ENCODE measurements around the gene FNDC3B. TPM values are rescaled to one million over a fixed set of nuclear protein-coding genes. Genes with fewer than 3 reads are reported as not detected.
A peak's percentile ranks its signal among the peaks of the same experiment; 100 is the strongest.

The FNDC3B gene
- total RNA-seq, 4 donors from 2014 or later: 59.8 to 72.6 (median 65.6) TPM

GRCh38 chr3:172132159-172132586, 92.8 kb downstream of the FNDC3B start:
- 94% methylated on average over 4 of the region's 4 CpGs for WGBS

GRCh38 chr3:172132721-172133311, 93.4 kb downstream of the FNDC3B start:
- 85% methylated on average over 3 of the region's 3 CpGs for WGBS
- no peaks in the 10 kb centered on the region for H3K27me3 ChIP-seq
- H3K4me3 ChIP-seq: no peak overlapping the region
- no peak for DNase-seq (ENCODE audit: extremely low spot score)
- H3K36me3 ChIP-seq: peaks cover 0 to 4% (median 0%) of the 10 kb centered on the region in 4 donors
- intact Hi-C loops (cut with DNase I): loop anchor here (5.0 kb wide), 1 partner anchor 69 kb away; no protein-coding TSS in a partner anchor
- H3K9me3 ChIP-seq: no peaks in the 10 kb centered on the region
- H3K27ac ChIP-seq (replicated peaks in 1 of 4): no peak overlapping the region
- TF ChIP-seq POLR2A (IDR thresholded peaks at IDR 0.05; ENCODE audit: low read depth) (no peak), CTCF (IDR thresholded peaks at IDR 0.05) (no peak), EP300 (IDR thresholded peaks at IDR 0.05) (no peak), POLR2AphosphoS5 (IDR thresholded peaks at IDR 0.05) (no peak)
- H3K4me1 ChIP-seq: peaks cover 63 to 84% (median 74%) of the 10 kb centered on the region in 4 donors

More at GRCh38 chr3:172132159-172132586, 92.8 kb downstream of the FNDC3B start:
- Histone ChIP-seq H3K4me1 (peaks cover 63 to 84% (median 74%) of the 10 kb centered on the region in 4 donors), H3K27ac (replicated peaks in 1 of 4) (peak overlapping the region in 2 of 4 donors; percentile 4 to 21), H3K27me3 (no peaks in the 10 kb centered on the region), H3K4me3 (no peak overlapping the region), H3K9me3 (no peaks in the 10 kb centered on the region), H3K36me3 (peaks cover 0 to 4% (median 0%) of the 10 kb centered on the region in 4 donors)
- DNase-seq (ENCODE audit: extremely low spot score): no peak
- TF ChIP-seq EP300 (IDR thresholded peaks at IDR 0.05) (no peak), CTCF (IDR thresholded peaks at IDR 0.05) (no peak), POLR2AphosphoS5 (IDR thresholded peaks at IDR 0.05) (no peak), POLR2A (IDR thresholded peaks at IDR 0.05; ENCODE audit: low read depth) (no peak)
- intact Hi-C loops (cut with DNase I): loop anchor here (5.0 kb wide), 1 partner anchor 70 kb away; no protein-coding TSS in a partner anchor

- TF ChIP-seq POLR2AphosphoS5 (IDR thresholded peaks at IDR 0.05) (no peak), CTCF (IDR thresholded peaks at IDR 0.05) (no peak), EP300 (IDR thresholded peaks at IDR 0.05) (no peak), POLR2A (IDR thresholded peaks at IDR 0.05; ENCODE audit: low read depth) (no peak)
- Histone ChIP-seq H3K9me3 (no peaks in the 10 kb centered on the region), H3K4me1 (peaks cover 64 to 84% (median 74%) of the 10 kb centered on the region in 4 donors), H3K27me3 (no peaks in the 10 kb centered on the region), H3K27ac (replicated peaks in 1 of 4) (no peak overlapping the region), H3K4me3 (no peak overlapping the region), H3K36me3 (peaks cover 0 to 4% (median 0%) of the 10 kb centered on the region in 4 donors)
- intact Hi-C loops (cut with DNase I): loop anchor here (5.0 kb wide), 1 partner anchor 68 kb away; no protein-coding TSS in a partner anchor
- WGBS: 94% methylated on average over 4 of the region's 4 CpGs
- no peak for DNase-seq (ENCODE audit: extremely low spot score)
Measured at GRCh38 chr3:172133838-172134237, 94.5 kb downstream of the FNDC3B start.

- no peak for DNase-seq (ENCODE audit: extremely low spot score)
- no peaks in the 10 kb centered on the region for H3K27me3 ChIP-seq
- peaks cover 64 to 84% (median 74%) of the 10 kb centered on the region in 4 donors for H3K4me1 ChIP-seq
- H3K4me3 ChIP-seq: no peak overlapping the region
- WGBS: 88% methylated on average over 2 of the region's 2 CpGs
- TF ChIP-seq EP300 (IDR thresholded peaks at IDR 0.05) (no peak), CTCF (IDR thresholded peaks at IDR 0.05) (no peak), POLR2AphosphoS5 (IDR thresholded peaks at IDR 0.05) (no peak), POLR2A (IDR thresholded peaks at IDR 0.05; ENCODE audit: low read depth) (no peak)
- intact Hi-C loops (cut with DNase I): loop anchor here (5.0 kb wide), 1 partner anchor 68 kb away; no protein-coding TSS in a partner anchor
- H3K36me3 ChIP-seq: peaks cover 0 to 4% (median 0%) of the 10 kb centered on the region in 4 donors
- H3K27ac ChIP-seq (replicated peaks in 1 of 4): no peak overlapping the region
- no peaks in the 10 kb centered on the region for H3K9me3 ChIP-seq
Measured at GRCh38 chr3:172134352-172134751, 95.0 kb downstream of the FNDC3B start.

Data from esophagus muscularis mucosa (tissue), 4 donors.